Effector CD8-positive, alpha-beta T cell (primary cell): ENCODE data around the gene NDFIP2.
"Not testable (repeated sequence)": the region's sequence is repeated elsewhere in the genome, so short reads cannot be mapped to it uniquely, and the experiment has no call there.

Source experiments
- DNase-seq: peaks from one replicate; lab custom pipeline; 2025; lab: John Stamatoyannopoulos, UW

Gene NDFIP2

DNA sequence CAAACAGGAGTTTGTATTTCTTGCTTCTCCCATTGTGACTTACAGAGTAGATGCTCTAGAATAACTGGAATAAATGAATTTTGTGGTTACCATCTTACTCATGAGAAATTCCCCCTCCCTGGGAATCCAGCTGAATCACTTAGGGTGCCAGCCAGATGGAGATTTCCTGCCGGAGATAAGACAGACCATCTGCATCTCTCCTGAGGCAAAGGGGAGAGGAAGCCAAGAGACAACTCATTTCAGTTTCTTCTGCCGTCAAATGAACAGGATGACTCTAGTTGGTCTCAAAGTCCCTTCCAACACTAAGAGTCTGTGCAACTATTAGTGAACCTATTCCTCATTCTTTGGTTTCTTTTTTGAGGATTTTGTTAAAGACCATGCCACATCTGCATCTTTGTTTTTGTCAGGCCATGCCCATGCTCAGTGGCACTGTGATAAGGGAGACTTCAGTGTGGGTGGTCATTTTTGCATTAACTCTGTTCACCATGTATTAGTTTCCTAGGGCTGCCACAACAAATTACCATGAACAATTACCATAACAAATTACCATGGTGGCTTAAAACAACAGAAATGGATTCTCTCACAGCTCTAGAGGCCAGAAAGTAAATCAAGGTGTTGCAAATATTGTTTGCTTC lies 112.8 kb downstream of the NDFIP2 start:
- no peak for DNase-seq

DNA sequence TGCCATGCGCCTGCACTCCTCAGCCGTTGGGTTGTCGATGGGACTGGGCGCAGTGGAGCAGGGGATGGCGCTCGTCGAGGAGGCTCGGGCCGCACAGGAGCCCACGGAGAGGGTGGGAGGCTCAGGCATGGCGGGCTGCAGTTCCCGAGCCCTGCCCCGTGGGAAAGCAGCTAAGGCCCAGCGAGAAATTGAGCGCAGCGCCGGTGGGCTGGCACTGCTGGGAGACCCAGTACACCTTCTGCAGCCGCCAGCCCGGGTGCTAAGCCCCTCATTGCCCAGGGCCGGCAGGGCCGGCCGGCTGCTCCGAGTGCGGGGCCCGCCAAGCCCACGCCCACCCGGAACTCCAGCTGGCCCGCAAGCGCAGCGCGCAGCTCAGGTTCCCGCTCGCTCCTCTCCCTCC lies 119.2 kb downstream of the NDFIP2 start:
- not testable (repeated sequence) for DNase-seq

DNA sequence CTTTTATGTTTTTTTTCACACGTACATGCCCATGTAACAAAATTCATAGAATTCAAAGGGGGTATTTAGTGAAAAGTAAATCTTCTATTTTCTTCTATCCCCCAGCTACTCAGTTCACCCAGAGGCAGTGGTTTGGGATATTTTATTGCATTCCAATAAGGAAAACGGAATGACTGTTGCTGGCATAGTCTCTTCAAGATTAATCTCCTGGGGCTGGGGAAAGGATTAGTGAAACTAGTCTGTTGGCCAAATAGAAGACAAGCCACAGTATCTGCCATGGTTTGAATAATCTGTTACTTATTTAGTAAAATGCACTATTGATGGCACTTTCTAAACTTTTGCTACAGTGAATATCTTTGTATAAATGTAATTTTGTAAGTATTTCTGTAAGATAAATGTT lies 122.0 kb downstream of the NDFIP2 start:
- no peak for DNase-seq

DNA sequence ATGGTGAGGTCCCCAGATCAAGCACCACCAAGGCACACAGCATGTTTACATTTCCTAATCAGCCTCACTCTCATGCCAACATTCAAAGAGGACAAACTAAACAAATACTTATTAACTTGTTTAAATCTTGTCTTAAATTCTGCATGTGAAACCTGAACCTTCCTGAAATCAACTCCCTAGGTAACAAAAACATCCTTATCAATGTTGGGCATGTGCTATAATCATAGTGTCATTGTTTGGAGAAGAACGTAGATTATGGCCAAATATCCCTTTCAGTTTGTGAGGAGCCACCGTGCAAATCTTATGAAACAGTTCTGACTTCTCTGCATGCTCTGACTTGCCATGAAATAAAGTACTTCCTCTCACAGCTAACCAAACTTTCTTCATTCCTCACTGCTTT lies 123.8 kb downstream of the NDFIP2 start:
- no peak for DNase-seq
